Thyroid gland (tissue), 4 donors: ENCODE results near the gene AK9.

Experiments
- CTCF ChIP-seq, 6 experiments: fragments of 200-600 bp in 3 of 6; fragments of 450-650 bp in 3 of 6; sonication (generic) in 3 of 6; IDR thresholded peaks; one replicate each; pipeline ENCODE4 v1.5.1; 2016 to 2019; ENCODE audit warnings: antibody characterized with exemption in 6 of 6, mild to moderate bottlenecking in 2 of 6, inconsistent platforms in 1 of 6, moderate library complexity in 1 of 6
- POLR2A ChIP-seq, 2 donors: fragments of 450-650 bp; IDR thresholded peaks; one replicate each; pipeline ENCODE4 v1.6.1; 2017; ENCODE audit warnings: antibody characterized with exemption in 2 of 2, mild to moderate bottlenecking in 2 of 2, moderate library complexity in 1 of 2

DNA sequence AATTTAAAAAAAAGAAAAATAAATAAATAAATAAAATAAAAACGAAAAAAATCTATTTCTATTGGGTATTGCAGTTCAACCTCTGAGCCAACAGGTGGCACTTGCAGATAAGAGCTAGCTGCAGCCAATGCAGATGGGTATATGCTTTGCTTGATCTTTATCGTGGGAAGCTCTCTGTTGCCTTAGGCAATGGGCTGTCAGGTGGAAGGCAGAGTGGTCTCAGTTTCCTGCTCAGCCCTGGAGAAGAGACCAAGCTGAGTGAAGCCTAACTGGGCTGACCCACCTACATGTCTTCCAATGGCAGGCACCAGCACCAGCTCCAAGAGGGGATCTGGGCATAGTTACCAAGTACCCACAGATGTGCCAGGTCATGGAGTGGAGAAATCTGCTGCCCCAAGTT, 95.0 kb downstream of the AK9 start:
- TF ChIP-seq CTCF (IDR thresholded peaks at IDR 0.05) = peak in 2 of 6 experiments; percentile 46 to 51
- TF ChIP-seq POLR2A (IDR thresholded peaks at IDR 0.05) = no peak
